Putamen (tissue), 1 donor: ENCODE measurements around the gene CDCA4.

Source experiments
- DNase-seq: peaks from one replicate; pipeline ENCODE4 v3.0.0-alpha.2; 2016; ENCODE audit warnings: low spot score

Gene CDCA4

GRCh38 chr14:104975481-104976197, 45.2 kb downstream of the CDCA4 start:
- DNase-seq: no peak

DNA sequence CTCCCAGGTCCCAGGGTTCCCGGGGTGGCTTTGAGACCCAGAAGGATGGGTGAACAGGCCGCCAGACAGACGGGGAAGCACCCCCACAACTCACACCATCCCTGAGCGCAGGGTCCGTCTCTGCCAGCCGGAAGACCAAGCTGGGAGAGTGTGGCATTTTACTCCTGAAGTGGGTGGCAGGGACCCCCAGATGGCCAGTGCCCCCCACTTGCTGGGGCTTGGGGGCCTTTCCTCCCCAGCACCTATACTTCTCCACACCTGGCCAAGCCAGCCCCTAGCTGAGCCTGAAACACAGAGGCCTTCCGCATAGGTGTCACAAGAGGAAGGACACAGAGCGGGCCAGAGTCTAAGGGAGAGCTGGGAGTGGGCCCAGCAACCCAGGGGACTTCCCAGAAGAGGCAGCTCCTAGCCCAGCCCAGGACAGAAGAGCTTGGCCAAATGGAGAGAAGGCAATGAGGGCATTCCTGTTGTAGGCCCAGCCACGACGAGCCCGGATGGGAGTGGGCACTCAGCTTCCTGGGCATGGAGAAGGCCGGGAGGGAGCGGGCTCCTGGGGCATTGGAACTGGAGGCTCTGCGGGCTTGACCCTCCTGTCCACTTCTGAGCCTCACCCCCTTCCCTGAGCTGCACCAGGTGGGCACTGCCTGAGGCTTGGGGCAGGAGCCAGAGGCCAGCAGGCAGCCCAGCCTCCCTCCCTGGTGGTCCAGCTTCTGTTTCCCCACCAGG, 46.1 kb downstream of the CDCA4 start:
- DNase-seq: no peak

DNA sequence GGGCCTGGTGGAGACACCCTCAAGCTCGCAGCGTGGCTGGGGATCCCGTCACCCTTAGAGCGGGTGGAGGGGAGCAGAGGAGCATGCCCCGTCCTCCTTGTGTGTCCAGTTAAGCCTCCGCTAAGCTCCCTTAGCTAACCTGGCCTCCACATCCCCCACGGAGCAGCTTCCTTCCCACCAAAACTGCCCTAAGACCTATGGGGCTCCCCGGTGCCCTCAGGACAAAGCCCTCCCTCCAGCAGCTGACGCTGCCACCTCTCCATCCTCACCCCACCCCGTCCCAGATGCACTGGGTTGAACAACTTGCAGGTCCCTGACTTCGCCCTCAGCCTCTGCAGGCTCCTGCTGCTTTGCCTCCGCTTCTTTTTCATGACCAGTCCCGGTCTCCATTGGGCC, 46.7 kb downstream of the CDCA4 start:
- DNase-seq: no peak

- no peak for DNase-seq
These were observed 47.3 kb downstream of the CDCA4 start for GRCh38 chr14:104973385-104974145.

- DNase-seq: no peak
These were observed 47.8 kb downstream of the CDCA4 start for GRCh38 chr14:104973135-104973384.

DNA sequence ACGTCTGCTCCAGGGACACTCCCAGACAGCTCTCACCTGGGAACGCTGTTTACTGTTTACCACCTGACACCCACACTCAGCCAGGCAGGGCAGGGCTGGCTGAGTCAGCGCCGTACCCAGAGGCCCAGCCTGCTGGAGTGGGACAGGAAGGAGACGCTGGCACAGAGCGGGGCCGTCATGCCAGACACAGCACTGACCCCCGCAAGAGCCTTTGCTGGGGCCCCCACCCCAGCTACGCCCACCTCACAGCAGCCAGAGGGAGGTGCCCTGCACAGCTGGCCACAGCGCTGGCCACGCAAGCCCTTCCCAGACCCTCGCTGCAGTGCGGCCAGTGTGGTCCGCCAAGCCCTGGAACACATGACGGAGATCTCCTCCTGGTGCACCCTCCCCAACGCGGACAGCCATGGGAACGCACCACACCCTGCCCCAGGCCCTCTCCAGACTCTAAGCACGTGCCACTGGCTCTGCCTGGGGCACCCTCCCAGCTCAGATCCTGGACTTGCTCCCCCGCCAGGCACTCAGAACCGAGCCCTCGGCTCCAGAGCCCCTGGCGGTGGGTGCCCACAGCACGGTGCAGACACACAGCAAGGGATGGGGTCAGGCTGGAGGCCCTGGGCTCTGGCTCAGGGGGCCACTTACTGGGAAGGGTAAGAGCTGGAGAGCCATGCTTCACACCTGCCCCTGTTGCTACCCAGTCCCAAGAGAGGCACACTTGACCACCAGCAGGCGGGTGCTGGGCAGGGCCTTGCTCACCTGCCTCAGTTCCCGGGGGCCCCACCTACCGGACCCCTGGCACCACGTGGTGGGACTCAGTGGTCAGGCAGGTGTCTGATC, 48.4 kb downstream of the CDCA4 start:
- no peak for DNase-seq

- no peak for DNase-seq
These were observed 49.2 kb downstream of the CDCA4 start for GRCh38 chr14:104971447-104972240.

DNA sequence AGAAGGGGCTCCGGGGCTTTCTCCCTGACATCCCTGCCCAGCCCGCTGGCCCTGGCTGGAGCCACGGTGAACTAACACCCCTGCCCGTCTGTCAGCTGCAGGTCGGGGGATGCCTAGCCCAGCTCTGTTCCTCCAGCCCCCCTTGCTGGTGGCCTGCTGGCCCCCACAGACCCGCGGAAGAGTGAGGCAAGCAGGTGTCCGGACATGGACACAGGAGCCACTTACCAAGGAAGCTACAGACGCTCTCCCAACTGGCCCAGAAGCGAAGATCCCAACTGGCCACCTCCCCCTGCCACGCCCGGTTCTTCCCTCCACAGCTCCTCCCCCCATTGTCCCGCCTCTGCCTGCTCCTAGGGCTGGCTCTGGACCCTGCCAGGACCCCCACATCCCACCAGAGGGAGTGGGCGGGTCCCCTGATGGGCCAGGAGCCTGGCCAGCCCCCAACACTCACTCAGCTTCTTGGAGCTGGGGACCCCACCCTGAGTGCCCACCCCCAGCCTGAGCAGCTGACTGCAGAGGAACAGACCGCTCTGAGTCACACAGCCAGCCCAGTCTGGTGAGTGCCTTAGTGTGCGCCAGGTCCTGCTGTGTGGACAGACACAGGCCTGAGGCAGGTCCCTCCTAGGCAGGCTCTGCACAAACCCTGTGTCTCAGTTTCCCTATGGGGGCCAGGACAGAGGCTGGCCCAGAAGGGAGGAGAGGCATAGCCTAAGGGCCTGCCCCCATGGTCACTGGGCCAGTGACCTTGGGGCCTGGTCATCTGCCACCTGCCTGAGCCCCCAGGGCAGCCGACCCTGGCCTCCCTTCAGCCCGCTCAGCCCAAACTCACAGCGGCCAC, 50.4 kb downstream of the CDCA4 start:
- DNase-seq: no peak

DNA sequence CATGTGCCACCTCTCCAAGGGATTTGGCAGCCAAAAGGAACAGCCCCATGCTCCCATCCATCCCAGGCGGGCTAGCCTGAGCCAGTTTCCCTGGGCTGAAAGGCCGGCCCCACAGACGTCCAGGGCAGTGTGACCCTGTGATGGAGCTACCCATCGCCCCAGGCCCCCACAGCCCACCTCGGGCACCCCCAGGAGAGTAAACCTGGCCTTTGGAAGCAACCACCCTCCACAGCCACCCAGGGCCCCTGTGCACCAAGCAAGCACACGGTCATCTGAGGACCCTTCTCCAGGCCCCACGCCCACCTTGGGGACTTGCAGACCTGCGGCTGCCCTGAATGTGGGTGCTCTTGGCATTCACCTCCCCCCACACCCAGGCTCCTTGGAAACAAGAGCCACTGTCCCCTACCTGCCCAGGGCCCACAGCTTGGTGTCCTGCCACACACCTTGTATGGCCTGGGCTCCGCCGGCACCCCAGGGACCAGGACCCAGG, 51.1 kb downstream of the CDCA4 start:
- no peak for DNase-seq

GRCh38 chr14:104968541-104969401, 52.1 kb downstream of the CDCA4 start:
- DNase-seq: no peak

- no peak for DNase-seq
These were observed 52.7 kb downstream of the CDCA4 start for GRCh38 chr14:104968153-104968527.

DNA sequence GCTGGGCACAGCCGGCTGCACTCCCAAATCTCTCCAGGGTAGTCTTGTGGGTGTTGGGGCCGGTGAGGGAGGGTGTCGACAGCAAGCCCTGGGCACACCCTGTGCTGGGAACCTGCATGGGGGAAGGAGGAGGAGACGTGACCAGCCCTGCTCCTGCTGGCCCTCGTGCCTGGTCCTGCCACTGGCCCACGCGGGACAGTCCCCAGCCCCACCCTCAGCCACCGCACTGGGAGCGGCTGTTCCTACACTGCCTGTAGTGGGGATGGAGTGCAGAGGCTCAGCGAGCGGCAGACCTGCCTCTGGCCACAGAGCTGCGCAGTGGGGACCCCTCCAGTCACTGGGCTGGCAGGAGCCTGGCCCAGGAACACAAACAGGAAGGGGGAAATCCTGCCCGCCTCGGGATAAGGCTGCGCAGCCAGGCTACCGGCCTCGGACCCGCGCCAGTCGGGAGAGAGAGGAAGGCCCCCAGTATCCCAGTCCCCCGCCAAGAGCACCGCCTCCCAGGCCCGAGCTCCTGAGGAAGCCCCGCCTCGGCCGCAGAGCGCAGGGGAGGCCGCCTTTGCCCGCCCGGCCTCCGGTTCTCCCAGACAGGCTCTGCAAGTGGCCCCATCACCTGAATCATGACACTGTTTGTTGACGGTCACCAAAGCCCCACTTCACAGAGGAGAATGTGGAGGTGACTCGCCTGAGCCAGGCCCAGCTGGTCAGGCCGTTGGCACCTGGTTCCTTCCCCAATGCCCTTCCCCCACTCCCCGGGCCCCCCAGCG, 53.3 kb downstream of the CDCA4 start:
- no peak for DNase-seq

GRCh38 chr14:104966981-104967385, 53.9 kb downstream of the CDCA4 start:
- no peak for DNase-seq

GRCh38 chr14:104966261-104966865, 54.5 kb downstream of the CDCA4 start:
- no peak for DNase-seq

DNA sequence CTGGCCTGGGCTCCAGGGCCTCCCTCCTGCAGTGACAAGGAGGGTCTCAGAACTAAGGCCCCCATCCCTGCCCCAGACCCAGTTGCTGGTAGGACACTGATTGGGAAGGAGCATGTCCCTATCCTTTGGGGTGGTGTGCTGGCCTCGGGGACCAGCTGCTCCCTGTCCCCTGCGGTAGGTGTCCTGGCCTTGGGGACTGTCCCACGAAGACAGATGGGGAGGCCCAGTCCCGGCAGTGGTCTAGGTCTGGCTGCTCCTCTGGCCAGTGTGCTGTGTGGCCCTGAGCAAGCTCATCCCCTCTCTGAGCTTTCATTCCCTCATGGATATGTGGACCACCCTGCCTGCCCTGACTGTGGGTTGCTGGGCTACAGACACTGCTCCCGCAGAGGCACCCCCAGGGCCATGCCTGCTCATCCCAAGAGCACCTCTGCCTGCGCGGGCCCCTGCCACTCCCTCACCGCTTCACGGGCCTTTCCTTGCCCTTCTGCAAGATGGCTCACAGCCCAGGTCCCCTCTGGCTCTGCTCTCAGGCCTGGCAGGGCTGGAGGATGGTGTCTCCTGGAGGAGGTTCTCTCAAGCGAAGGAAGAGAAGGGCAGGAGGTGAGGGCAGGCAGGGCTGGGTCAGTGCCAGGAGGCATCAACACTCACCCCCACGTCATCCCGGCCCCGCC, 55.2 kb downstream of the CDCA4 start:
- no peak for DNase-seq

DNA sequence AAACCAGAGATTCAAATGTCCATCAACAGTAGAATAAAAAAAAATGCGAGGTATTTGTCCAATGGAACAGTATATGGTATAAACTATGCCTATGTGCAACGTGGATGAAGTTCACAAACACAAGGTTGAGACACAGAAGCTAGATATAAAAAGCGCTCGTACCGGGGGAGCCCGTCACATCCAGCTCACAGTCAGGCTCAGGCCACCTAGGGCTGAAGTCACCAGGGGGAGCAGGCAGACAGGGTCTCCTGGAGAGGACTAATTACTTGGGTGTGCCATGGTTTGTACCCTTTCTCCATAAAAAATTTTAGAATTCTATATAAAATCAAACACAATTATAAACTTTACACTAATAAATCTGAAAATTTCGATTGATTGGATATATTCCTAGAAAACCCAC, 56.3 kb downstream of the CDCA4 start:
- no peak for DNase-seq
